ENCODE results near the gene RACK1.
"Not testable (repeated sequence)": the region's sequence is repeated elsewhere in the genome, so short reads cannot be mapped to it uniquely, and the experiment has no call there.

RACK1 gene

DNA sequence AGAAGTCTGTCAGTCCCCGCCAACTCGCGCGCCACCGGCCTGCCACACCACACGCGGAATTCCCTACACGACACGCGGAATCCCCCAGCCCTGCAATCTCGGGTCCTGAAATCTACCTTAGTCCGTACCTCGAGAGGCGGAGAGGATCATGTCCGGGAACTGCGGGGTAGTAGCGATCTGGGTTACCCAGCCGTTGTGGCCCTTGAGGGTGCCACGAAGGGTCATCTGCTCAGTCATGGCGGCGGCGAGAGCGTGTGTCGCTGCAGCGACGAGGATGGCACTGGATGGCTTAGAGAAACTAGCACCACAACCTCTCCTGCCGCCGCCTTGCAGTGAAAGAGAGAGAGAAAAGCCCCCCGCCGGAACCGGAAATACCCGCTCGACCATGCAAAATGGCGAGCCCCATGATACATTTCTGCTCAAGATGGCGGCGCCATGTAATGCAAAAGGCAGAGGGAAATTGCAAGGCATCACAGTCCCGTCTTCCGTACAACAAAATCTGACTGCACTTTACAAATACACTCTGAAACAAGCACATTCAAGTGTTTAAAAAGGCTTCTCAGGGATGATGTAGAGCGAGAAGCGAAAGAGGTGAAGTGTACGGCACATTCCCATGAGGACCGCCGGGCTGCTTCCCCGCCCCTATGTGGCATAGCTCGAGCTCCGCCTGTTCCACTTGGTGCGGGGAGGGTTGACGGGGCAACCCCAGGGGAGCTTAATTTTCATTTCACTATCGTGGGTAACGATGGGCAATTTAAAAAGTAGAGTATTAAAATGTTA lies at the start of gene RACK1:
TSS of gene RACK1 (minus strand) at position 343 of the 780 bp plus-strand sequence. CDS start at position 237, 106 bp downstream.
- peaks cover 61% of the 10 kb centered on the region for H3K4me1 Mint-ChIP-seq
- ATAC-seq (peak; percentile 76), DNase-seq (peak; percentile 86 to 90)
- H3K27ac Mint-ChIP-seq: peak within 1 kb of the TSS; percentile 99 to 100
- H3K27me3 Mint-ChIP-seq: no peaks in the 10 kb centered on the region
- peak within 1 kb of the TSS; percentile 98 to 99 for H3K4me3 Mint-ChIP-seq
- no peaks in the 10 kb centered on the region for H3K9me3 Mint-ChIP-seq

GRCh38 chr5:181287331-181287730 lies 43.6 kb upstream of the RACK1 start:
- not testable (repeated sequence) for H3K27ac Mint-ChIP-seq, H3K4me3 Mint-ChIP-seq, H3K27me3 Mint-ChIP-seq, ATAC-seq, H3K4me1 Mint-ChIP-seq, H3K9me3 Mint-ChIP-seq, DNase-seq

- not testable (repeated sequence) for DNase-seq, H3K4me3 Mint-ChIP-seq, H3K4me1 Mint-ChIP-seq, H3K27me3 Mint-ChIP-seq, H3K9me3 Mint-ChIP-seq, ATAC-seq
- H3K27ac Mint-ChIP-seq: peak overlapping the region in 1 of 2 donors; percentile 54
Observed at GRCh38 chr5:181285962-181286705, 42.4 kb upstream of the RACK1 start.

- DNase-seq, H3K27ac Mint-ChIP-seq, ATAC-seq, H3K4me1 Mint-ChIP-seq, H3K9me3 Mint-ChIP-seq, H3K4me3 Mint-ChIP-seq, H3K27me3 Mint-ChIP-seq: not testable (repeated sequence)
Observed at GRCh38 chr5:181283841-181284755, 40.4 kb upstream of the RACK1 start.

- ATAC-seq: no peak
- Mint-ChIP-seq H3K4me1 (peaks cover 6% of the 10 kb centered on the region), H3K4me3 (no peak overlapping the region), H3K27me3 (no peaks in the 10 kb centered on the region), H3K9me3 (no peaks in the 10 kb centered on the region), H3K27ac (peak overlapping the region in 1 of 2 donors; percentile 56)
- DNase-seq: no peak
Observed at GRCh38 chr5:181283347-181283746, 39.6 kb upstream of the RACK1 start.

GRCh38 chr5:181282874-181283273 lies 39.2 kb upstream of the RACK1 start:
- Mint-ChIP-seq H3K9me3 (no peaks in the 10 kb centered on the region), H3K27ac (peak overlapping the region in 1 of 2 donors; percentile 14), H3K27me3 (no peaks in the 10 kb centered on the region), H3K4me1 (peaks cover 6% of the 10 kb centered on the region), H3K4me3 (no peak overlapping the region)
- no peak for DNase-seq
- no peak for ATAC-seq

- H3K4me1 Mint-ChIP-seq, H3K27ac Mint-ChIP-seq, DNase-seq, H3K9me3 Mint-ChIP-seq, H3K4me3 Mint-ChIP-seq, H3K27me3 Mint-ChIP-seq, ATAC-seq: not testable (repeated sequence)
Observed at GRCh38 chr5:181282415-181282814, 38.7 kb upstream of the RACK1 start.

GRCh38 chr5:181281984-181282316 lies 38.2 kb upstream of the RACK1 start:
- ATAC-seq: no peak
- Mint-ChIP-seq H3K27ac (peak overlapping the region in 1 of 2 donors; percentile 21), H3K4me3 (no peak overlapping the region), H3K9me3 (no peaks in the 10 kb centered on the region), H3K4me1 (peaks cover 6% of the 10 kb centered on the region), H3K27me3 (no peaks in the 10 kb centered on the region)
- DNase-seq: no peak

- ATAC-seq: no peak
- no peak for DNase-seq
- no peaks in the 10 kb centered on the region for H3K27me3 Mint-ChIP-seq
Observed at GRCh38 chr5:181281077-181281983, 37.6 kb upstream of the RACK1 start.

GRCh38 chr5:181280251-181280762 lies 36.6 kb upstream of the RACK1 start:
- no peaks in the 10 kb centered on the region for H3K9me3 Mint-ChIP-seq
- DNase-seq (no peak), ATAC-seq (no peak)
- H3K4me3 Mint-ChIP-seq: no peak overlapping the region
- peaks cover 6% of the 10 kb centered on the region for H3K4me1 Mint-ChIP-seq
- no peaks in the 10 kb centered on the region for H3K27me3 Mint-ChIP-seq
- no peak overlapping the region for H3K27ac Mint-ChIP-seq

More at GRCh38 chr5:181281077-181281983, 37.6 kb upstream of the RACK1 start:
- H3K27ac Mint-ChIP-seq: no peak overlapping the region
- no peak overlapping the region for H3K4me3 Mint-ChIP-seq
- H3K4me1 Mint-ChIP-seq: peaks cover 6% of the 10 kb centered on the region
- H3K9me3 Mint-ChIP-seq: no peaks in the 10 kb centered on the region

- not testable (repeated sequence) for ATAC-seq, H3K27me3 Mint-ChIP-seq, DNase-seq, H3K27ac Mint-ChIP-seq, H3K4me1 Mint-ChIP-seq, H3K9me3 Mint-ChIP-seq
- H3K4me3 Mint-ChIP-seq: peak overlapping the region; percentile 29 to 61
Observed at GRCh38 chr5:181273433-181273744, 29.7 kb upstream of the RACK1 start.

DNA sequence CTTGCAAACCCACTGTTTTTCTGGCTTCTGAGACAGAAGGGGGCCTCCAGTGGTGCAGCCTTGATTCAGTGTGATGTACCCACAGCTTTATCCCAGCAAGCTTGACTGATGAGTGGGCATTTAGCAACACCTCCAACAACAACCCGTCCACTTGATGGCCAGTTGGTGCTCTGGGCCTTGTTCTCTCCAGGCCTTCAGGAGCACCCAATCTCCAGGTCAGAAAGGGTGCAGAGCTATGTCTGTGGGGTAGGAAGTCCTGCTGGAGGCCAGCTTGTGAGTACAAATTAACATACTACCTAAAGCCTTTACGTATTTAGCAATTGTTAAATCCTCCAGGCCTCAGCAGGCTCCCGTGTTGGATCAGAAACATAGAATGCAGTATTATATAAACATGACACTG lies 27.4 kb upstream of the RACK1 start:
- no peaks in the 10 kb centered on the region for H3K9me3 Mint-ChIP-seq
- no peak overlapping the region for H3K27ac Mint-ChIP-seq
- H3K27me3 Mint-ChIP-seq: no peaks in the 10 kb centered on the region
- no peaks in the 10 kb centered on the region for H3K4me1 Mint-ChIP-seq
- DNase-seq (no peak), ATAC-seq (no peak)
- no peak overlapping the region for H3K4me3 Mint-ChIP-seq

GRCh38 chr5:181267907-181268306 lies 24.2 kb upstream of the RACK1 start:
- not testable (repeated sequence) for ATAC-seq, H3K27ac Mint-ChIP-seq, DNase-seq, H3K4me3 Mint-ChIP-seq, H3K27me3 Mint-ChIP-seq, H3K9me3 Mint-ChIP-seq
- H3K4me1 Mint-ChIP-seq: peaks cover 10% of the 10 kb centered on the region

GRCh38 chr5:181267291-181267904 lies 23.7 kb upstream of the RACK1 start:
- not testable (repeated sequence) for DNase-seq, ATAC-seq, H3K9me3 Mint-ChIP-seq, H3K27me3 Mint-ChIP-seq, H3K4me3 Mint-ChIP-seq, H3K27ac Mint-ChIP-seq
- peaks cover 10% of the 10 kb centered on the region for H3K4me1 Mint-ChIP-seq
